SK-N-SH treated with all-trans-retinoic acid at 6 μM for 48 hours (cell line): ENCODE data around the gene SEC22A.

Experiments used
- ATAC-seq: fragments of 200-7000 bp; cut with Tn5 transposase; 3 replicates; pipeline ENCODE4 v1.9.1; 2020; ENCODE audit warnings: mild to moderate bottlenecking, moderate library complexity
- ARNTL ChIP-seq: fragments of 450-650 bp; formaldehyde crosslinking; IDR thresholded peaks from 2 replicates; pipeline ENCODE4 v1.5.0; 2020; ENCODE audit warnings: low read depth, mild to moderate bottlenecking, moderate library complexity, borderline replicate concordance
- BACH2 ChIP-seq: fragments of 250-450 bp; sonication (Bioruptor Pico); IDR thresholded peaks from 2 replicates; pipeline ENCODE4 v1.9.0; 2021; ENCODE audit warnings: mild to moderate bottlenecking, borderline replicate concordance
- CREB5 ChIP-seq: fragments of 250-450 bp; sonication (Bioruptor Pico); IDR thresholded peaks from 2 replicates; pipeline ENCODE4 v1.5.1; 2020; ENCODE audit warnings: low read depth, mild to moderate bottlenecking, moderate library complexity
- CSDC2 ChIP-seq: fragments of 250-450 bp; sonication (Bioruptor Pico); IDR thresholded peaks from 2 replicates; pipeline ENCODE4 v1.5.0; 2020; ENCODE audit warnings: mild to moderate bottlenecking, moderate library complexity
- ESRRG ChIP-seq: fragments of 250-450 bp; sonication (Bioruptor Pico); IDR thresholded peaks from 2 replicates; pipeline ENCODE4 v1.6.1; 2021; ENCODE audit warnings: mild to moderate bottlenecking
- GLIS3 ChIP-seq: fragments of 250-450 bp; sonication (Bioruptor Pico); IDR thresholded peaks from 2 replicates; pipeline ENCODE4 v1.5.0; 2020; ENCODE audit warnings: mild to moderate bottlenecking, moderate library complexity
- ISL1 ChIP-seq: fragments of 250-450 bp; sonication (Bioruptor Pico); IDR thresholded peaks from 2 replicates; pipeline ENCODE4 v2.1.2; 2022; ENCODE audit warnings: mild to moderate bottlenecking, moderate library complexity
- OSR1 ChIP-seq: fragments of 250-450 bp; sonication (Bioruptor Pico); IDR thresholded peaks from 2 replicates; pipeline ENCODE4 v1.8.0; 2022; ENCODE audit warnings: moderate library complexity, mild to moderate bottlenecking, inconsistent platforms
- POU6F1 ChIP-seq: fragments of 250-450 bp; sonication (Bioruptor Pico); IDR thresholded peaks from 2 replicates; pipeline ENCODE4 v1.8.0; 2021; ENCODE audit warnings: low read depth, mild to moderate bottlenecking, moderate library complexity, borderline replicate concordance
- PPARA ChIP-seq: fragments of 250-450 bp; sonication (Bioruptor Pico); IDR thresholded peaks from 2 replicates; pipeline ENCODE4 v1.5.0; 2020; ENCODE audit warnings: mild to moderate bottlenecking, borderline replicate concordance
- RARB ChIP-seq: fragments of 250-450 bp; sonication (Bioruptor Pico); IDR thresholded peaks from 2 replicates; pipeline ENCODE4 v1.8.0; 2021; ENCODE audit warnings: mild to moderate bottlenecking, moderate library complexity
- SNAI2 ChIP-seq: fragments of 250-450 bp; sonication (Bioruptor Pico); IDR thresholded peaks from 2 replicates; pipeline ENCODE4 v1.5.0; 2020; ENCODE audit warnings: mild to moderate bottlenecking, moderate library complexity
- TCF4 ChIP-seq: fragments of 250-450 bp; sonication (Bioruptor Pico); IDR thresholded peaks from 2 replicates; pipeline ENCODE4 v1.8.0; 2021; ENCODE audit warnings: mild to moderate bottlenecking, moderate library complexity, borderline replicate concordance
- TOX ChIP-seq: fragments of 250-450 bp; sonication (Bioruptor Pico); IDR thresholded peaks from 2 replicates; pipeline ENCODE4 v1.8.0; 2021; ENCODE audit warnings: mild to moderate bottlenecking, moderate library complexity, borderline replicate concordance
- TSHZ2 ChIP-seq: fragments of 250-450 bp; sonication (Bioruptor Pico); IDR thresholded peaks from 2 replicates; pipeline ENCODE4 v1.5.0; 2020; ENCODE audit warnings: mild to moderate bottlenecking, moderate library complexity
- ZC3H10 ChIP-seq: fragments of 250-450 bp; sonication (Bioruptor Pico); IDR thresholded peaks from 2 replicates; pipeline ENCODE4 v1.5.1; 2021; ENCODE audit warnings: mild to moderate bottlenecking, moderate library complexity
- ZFP3 ChIP-seq: fragments of 250-450 bp; sonication (Bioruptor Pico); IDR thresholded peaks from 2 replicates; pipeline ENCODE4 v1.5.0; 2020; ENCODE audit warnings: mild to moderate bottlenecking, moderate library complexity
- ZFP30 ChIP-seq: fragments of 450-650 bp; formaldehyde crosslinking; IDR thresholded peaks from 2 replicates; pipeline ENCODE4 v1.5.0; 2022; ENCODE audit warnings: mild to moderate bottlenecking, moderate library complexity
- ZNF565 ChIP-seq: fragments of 450-650 bp; formaldehyde crosslinking; conservative IDR thresholded peaks from 2 replicates; pipeline ENCODE4 v1.5.0; 2020; ENCODE audit warnings: low read depth, mild to moderate bottlenecking, moderate library complexity
- ZNF70 ChIP-seq: fragments of 450-650 bp; formaldehyde crosslinking; IDR thresholded peaks from 2 replicates; pipeline ENCODE4 v1.5.0; 2020; ENCODE audit warnings: mild to moderate bottlenecking, moderate library complexity

Gene SEC22A

GRCh38 chr3:123307064-123307463 lies 105.3 kb downstream of the SEC22A start (continued):
- no peak for TF ChIP-seq CREB5
- no peak for TF ChIP-seq ISL1 (CRISPR knock-in tag)
- TF ChIP-seq ARNTL: no peak
- TF ChIP-seq SNAI2 (CRISPR knock-in tag): no peak
- TF ChIP-seq TCF4: no peak
- no peak for TF ChIP-seq ZNF565 (CRISPR knock-in tag)

GRCh38 chr3:123310186-123310585 lies 108.4 kb downstream of the SEC22A start:
- no peak for TF ChIP-seq ZFP3
- TF ChIP-seq CSDC2 (CRISPR knock-in tag): no peak
- no peak for TF ChIP-seq SNAI2 (CRISPR knock-in tag)
- TF ChIP-seq PPARA (CRISPR knock-in tag): no peak
- no peak for TF ChIP-seq TOX (CRISPR knock-in tag)
- TF ChIP-seq ISL1 (CRISPR knock-in tag): no peak
- TF ChIP-seq ZNF70: no peak
- TF ChIP-seq POU6F1 (CRISPR knock-in tag): no peak
- TF ChIP-seq BACH2 (CRISPR knock-in tag): no peak
- no peak for TF ChIP-seq CREB5
- no peak for ATAC-seq

- ATAC-seq: no peak
- TF ChIP-seq OSR1 (CRISPR knock-in tag) (no peak), RARB (no peak), TOX (CRISPR knock-in tag) (no peak), ARNTL (no peak), PPARA (CRISPR knock-in tag) (no peak), BACH2 (CRISPR knock-in tag) (no peak), ISL1 (CRISPR knock-in tag) (no peak), ZFP30 (CRISPR knock-in tag) (no peak), CSDC2 (CRISPR knock-in tag) (no peak), TSHZ2 (CRISPR knock-in tag) (no peak), ZC3H10 (CRISPR knock-in tag) (no peak), ZNF565 (CRISPR knock-in tag) (no peak), ZFP3 (no peak)
Observed at GRCh38 chr3:123310741-123311140, 109.0 kb downstream of the SEC22A start.

- ATAC-seq: no peak
Observed at GRCh38 chr3:123311201-123311600, 109.5 kb downstream of the SEC22A start.

More at GRCh38 chr3:123311201-123311600, 109.5 kb downstream of the SEC22A start:
- TF ChIP-seq GLIS3 (CRISPR knock-in tag) (no peak), BACH2 (CRISPR knock-in tag) (no peak), ZC3H10 (CRISPR knock-in tag) (no peak), ESRRG (CRISPR knock-in tag) (no peak)
